H9 (cell line): ENCODE results near the gene KRTAP2-2. TPM values are rescaled to one million over a fixed set of nuclear protein-coding genes. Genes with fewer than 3 reads are reported as not detected.

Experiments
- DNase-seq: peaks from one replicate; pipeline ENCODE4 v3.0.0-alpha.2; 2017
- H2AFZ ChIP-seq: one replicate; pipeline ENCODE4 v1.6.1; 2013; ENCODE audit warnings: mild to moderate bottlenecking, low read length, control low read depth, moderate library complexity
- H2AK5ac ChIP-seq: 2 replicates; pipeline ENCODE4 v1.6.1; 2013; ENCODE audit warnings: low read length, control low read depth, mixed read lengths; ENCODE audit not compliant: insufficient read length
- H2BK120ac ChIP-seq: one replicate; pipeline ENCODE4 v1.6.1; 2013; ENCODE audit warnings: low read depth, mild to moderate bottlenecking, low read length, control low read depth, inconsistent platforms; ENCODE audit not compliant: poor library complexity, severe bottlenecking
- H2BK12ac ChIP-seq: 2 replicates; pipeline ENCODE4 v1.6.1; 2013; ENCODE audit warnings: low read length, control low read depth, mixed read lengths, low read depth; ENCODE audit not compliant: insufficient read length
- H2BK15ac ChIP-seq: 2 replicates; pipeline ENCODE4 v1.6.1; 2013; ENCODE audit warnings: low read depth, low read length, control low read depth
- H2BK20ac ChIP-seq: one replicate; pipeline ENCODE4 v1.6.1; 2013; ENCODE audit warnings: low read depth, mild to moderate bottlenecking, low read length, control low read depth, inconsistent platforms; ENCODE audit not compliant: poor library complexity, severe bottlenecking
- H2BK5ac ChIP-seq: 2 replicates; pipeline ENCODE4 v1.6.1; 2013; ENCODE audit warnings: low read length, control low read depth, mixed read lengths; ENCODE audit not compliant: insufficient read length
- H3K14ac ChIP-seq: 2 replicates; pipeline ENCODE4 v1.6.1; 2013; ENCODE audit warnings: low read length, control low read depth; ENCODE audit not compliant: insufficient read depth
- H3K18ac ChIP-seq: 2 replicates; pipeline ENCODE4 v1.6.1; 2013; ENCODE audit warnings: low read depth, mild to moderate bottlenecking, mixed read lengths, low read length, control low read depth; ENCODE audit not compliant: insufficient read length
- H3K23ac ChIP-seq: 2 replicates; pipeline ENCODE4 v1.6.1; 2013; ENCODE audit warnings: low read length, control low read depth, mixed read lengths, low read depth; ENCODE audit not compliant: insufficient read length
- H3K23me2 ChIP-seq: 2 replicates; pipeline ENCODE4 v1.6.1; 2013; ENCODE audit warnings: low read depth, mild to moderate bottlenecking, mixed read lengths, low read length, control low read depth; ENCODE audit not compliant: insufficient read length, poor library complexity, severe bottlenecking
- H3K27ac ChIP-seq: 2 replicates; pipeline ENCODE4 v1.5.1; 2013; ENCODE audit warnings: low read length, control low read depth, mixed read lengths, low read depth; ENCODE audit not compliant: insufficient read length
- H3K27me3 ChIP-seq: 2 replicates; pipeline ENCODE4 v1.6.1; 2013; ENCODE audit warnings: low read length, control low read depth, inconsistent platforms; ENCODE audit not compliant: insufficient read depth
- H3K4ac ChIP-seq: 2 replicates; pipeline ENCODE4 v1.6.1; 2013; ENCODE audit warnings: low read depth, mild to moderate bottlenecking, control low read depth, inconsistent platforms, low read length, moderate library complexity
- H3K4me1 ChIP-seq: 2 replicates; pipeline ENCODE4 v1.6.1; 2013; ENCODE audit warnings: low read length, control low read depth, inconsistent platforms; ENCODE audit not compliant: insufficient read depth
- H3K4me2 ChIP-seq: 2 replicates; pipeline ENCODE4 v1.6.1; 2013; ENCODE audit warnings: low read length, control low read depth, mixed read lengths; ENCODE audit not compliant: insufficient read length, insufficient read depth
- H3K56ac ChIP-seq: 2 replicates; pipeline ENCODE4 v1.6.1; 2013; ENCODE audit warnings: low read depth, mild to moderate bottlenecking, mixed read lengths, low read length, control low read depth; ENCODE audit not compliant: insufficient read length
- H3K79me1 ChIP-seq: 2 replicates; pipeline ENCODE4 v1.6.1; 2013; ENCODE audit warnings: low read depth, mild to moderate bottlenecking, moderate library complexity, low read length, control low read depth, inconsistent platforms; ENCODE audit not compliant: insufficient read depth, poor library complexity, severe bottlenecking
- H3K79me2 ChIP-seq: 2 replicates; pipeline ENCODE4 v1.6.1; 2013; ENCODE audit warnings: low read length, control low read depth, inconsistent platforms; ENCODE audit not compliant: insufficient read depth
- H3K9ac ChIP-seq: 2 replicates; pipeline ENCODE4 v1.6.1; 2013; ENCODE audit warnings: low read length, control low read depth, mixed read lengths; ENCODE audit not compliant: insufficient read length; ENCODE audit errors: extremely low read depth
- H3K9me3 ChIP-seq: one replicate; pipeline ENCODE4 v1.6.1; 2013; ENCODE audit warnings: low read depth, low read length, inconsistent platforms; ENCODE audit not compliant: control insufficient read depth
- H3T11ph ChIP-seq: one replicate; pipeline ENCODE4 v1.6.1; 2013; ENCODE audit warnings: mild to moderate bottlenecking, low read length, control low read depth, inconsistent platforms
- H4K20me1 ChIP-seq: one replicate; pipeline ENCODE4 v1.6.1; 2013; ENCODE audit not compliant: control insufficient read depth, insufficient read length, insufficient read depth
- H4K5ac ChIP-seq: 2 replicates; pipeline ENCODE4 v1.6.1; 2013; ENCODE audit warnings: low read depth, mild to moderate bottlenecking, mixed read lengths, low read length, control low read depth; ENCODE audit not compliant: insufficient read length
- H4K8ac ChIP-seq: replicated peaks from 2 replicates; pipeline ENCODE4 v1.6.1; 2013; ENCODE audit warnings: low read length, control low read depth, mixed read lengths, low read depth; ENCODE audit not compliant: insufficient read length
- H4K91ac ChIP-seq: 2 replicates; pipeline ENCODE4 v1.6.1; 2013; ENCODE audit warnings: low read depth, mild to moderate bottlenecking, moderate library complexity, mixed read lengths, low read length, control low read depth; ENCODE audit not compliant: insufficient read length
- H3K27ac Mint-ChIP-seq, 3 experiments: 2 replicates in 2 of 3; 3 replicates in 1 of 3; pipeline ENCODE4 v1.8.0; 2020 to 2021; ENCODE audit warnings: mixed read lengths in 3 of 3, mild to moderate bottlenecking in 1 of 3, moderate library complexity in 1 of 3
- H3K27me3 Mint-ChIP-seq: 2 replicates; pipeline ENCODE4 v1.8.0; 2021; ENCODE audit warnings: low read depth, mild to moderate bottlenecking, moderate library complexity, mixed read lengths
- H3K36me3 Mint-ChIP-seq, 3 experiments: 2 replicates in 2 of 3; 3 replicates in 1 of 3; pipeline ENCODE4 v1.8.0; 2020 to 2021; ENCODE audit warnings: low read depth in 3 of 3, mixed read lengths in 3 of 3; ENCODE audit not compliant: insufficient read depth in 1 of 3
- H3K4me1 Mint-ChIP-seq, 2 experiments: 2 replicates each; pipeline ENCODE4 v1.8.0; 2020; ENCODE audit warnings: mixed read lengths in 2 of 2
- H3K4me3 Mint-ChIP-seq, 2 experiments: 2 replicates in 1 of 2; 3 replicates in 1 of 2; pipeline ENCODE4 v1.8.0; 2020 to 2021; ENCODE audit warnings: mild to moderate bottlenecking in 2 of 2, mixed read lengths in 2 of 2, moderate library complexity in 1 of 2
- H3K9me3 Mint-ChIP-seq, 2 experiments: 2 replicates in 1 of 2; 3 replicates in 1 of 2; pipeline ENCODE4 v1.8.0; 2020; ENCODE audit warnings: mild to moderate bottlenecking in 2 of 2, mixed read lengths in 2 of 2, moderate library complexity in 1 of 2
- CTCF ChIP-seq: fragments of 200-600 bp; sonication (generic); conservative IDR thresholded peaks from 3 replicates; pipeline ENCODE4 v1.8.0; 2021; ENCODE audit warnings: antibody characterized with exemption, mild to moderate bottlenecking
- WGBS: extraction: QIAGEN DNeasy Blood & Tissue Kit; methylation state at CpG from one replicate; pipeline ENCODE4 v1.1.7; 2013; ENCODE audit warnings: missing lambda C conversion rate, low lambda C conversion rate, mixed read lengths; ENCODE audit not compliant: insufficient read length; ENCODE audit errors: extremely low coverage; 5-methylcytosine and 5-hydroxymethylcytosine counted together
- total RNA-seq: library from RNA; stranded (reverse); gene quantifications from 2 replicates; pipeline ENCODE4 v1.2.1, GENCODE V29; 2021

Gene KRTAP2-2
- total RNA-seq, 1 experiment from 2014 or later: not detected

GRCh38 chr17:41064301-41064700, 9.3 kb upstream of the KRTAP2-2 start:
- no peak for TF ChIP-seq CTCF
- Histone ChIP-seq H3T11ph (no peak overlapping the region), H4K91ac (no peak overlapping the region), H3K14ac (no peak overlapping the region), H2BK20ac (no peak overlapping the region), H4K5ac (no peak overlapping the region), H2AK5ac (no peak overlapping the region), H2BK15ac (no peak overlapping the region), H2BK12ac (no peak overlapping the region), H3K79me1 (no peaks in the 10 kb centered on the region), H2BK5ac (no peak overlapping the region), H3K9me3 (no peaks in the 10 kb centered on the region), H3K4ac (no peak overlapping the region), H3K23me2 (no peaks in the 10 kb centered on the region), H3K27ac (no peak overlapping the region), H3K18ac (no peak overlapping the region), H3K4me1 (no peaks in the 10 kb centered on the region), H3K4me2 (no peak overlapping the region), H4K20me1 (no peaks in the 10 kb centered on the region), H3K27me3 (no peaks in the 10 kb centered on the region), H2AFZ (no peak overlapping the region), H3K79me2 (no peaks in the 10 kb centered on the region), H4K8ac (no peak overlapping the region), H3K9ac (no peak overlapping the region), H2BK120ac (no peak overlapping the region), H3K56ac (no peak overlapping the region), H3K23ac (no peak overlapping the region)
- H3K9me3 Mint-ChIP-seq: no peaks in the 10 kb centered on the region
- no peak overlapping the region for H3K27ac Mint-ChIP-seq
- no CpG with 5 or more reads among the region's 1 CpG for WGBS
- no peak overlapping the region for H3K4me3 Mint-ChIP-seq
- peaks cover 2 to 11% of the 10 kb centered on the region in 2 experiments for H3K4me1 Mint-ChIP-seq
- no peaks in the 10 kb centered on the region for H3K27me3 Mint-ChIP-seq
- DNase-seq: no peak
- H3K36me3 Mint-ChIP-seq: no peaks in the 10 kb centered on the region
